Effector memory CD4-positive, alpha-beta T cell (primary cell): ENCODE results near the gene ICAM2.

Experiments
- DNase-seq, 3 donors: peaks; one replicate each; pipeline ENCODE4 v3.0.0-alpha.2; 2020
- H3K27ac ChIP-seq: 2 replicates; pipeline ENCODE4 v1.7.0; 2013; ENCODE audit warnings: mild to moderate bottlenecking, low read length, moderate library complexity; ENCODE audit not compliant: insufficient read depth, poor library complexity, severe bottlenecking
- H3K27me3 ChIP-seq: replicated peaks from 2 replicates; pipeline ENCODE4 v1.7.0; 2013; ENCODE audit warnings: mild to moderate bottlenecking, low read length; ENCODE audit not compliant: insufficient read depth, control insufficient read depth, poor library complexity, severe bottlenecking
- H3K36me3 ChIP-seq: 2 replicates; pipeline ENCODE4 v1.7.0; 2013; ENCODE audit warnings: mild to moderate bottlenecking, low read length, moderate library complexity; ENCODE audit not compliant: control insufficient read depth, insufficient read depth
- H3K4me1 ChIP-seq: 2 replicates; pipeline ENCODE4 v1.7.0; 2013; ENCODE audit warnings: low read length, mild to moderate bottlenecking; ENCODE audit not compliant: control insufficient read depth, insufficient read depth, poor library complexity, severe bottlenecking
- H3K4me3 ChIP-seq: 2 replicates; pipeline ENCODE4 v1.7.0; 2013; ENCODE audit warnings: low read length, low read depth, mild to moderate bottlenecking; ENCODE audit not compliant: insufficient read depth, poor library complexity, severe bottlenecking
- H3K9me3 ChIP-seq: 2 replicates; pipeline ENCODE4 v1.7.0; 2013; ENCODE audit warnings: mild to moderate bottlenecking, low read length, moderate library complexity; ENCODE audit not compliant: control insufficient read depth

The ICAM2 gene

GRCh38 chr17:63961355-63962212 lies 58.8 kb downstream of the ICAM2 start:
- H3K27me3 ChIP-seq = no peaks in the 10 kb centered on the region

GRCh38 chr17:63960430-63960829 lies 60.0 kb downstream of the ICAM2 start:
- no peak overlapping the region for H3K27ac ChIP-seq
- peaks cover 3% of the 10 kb centered on the region for H3K4me1 ChIP-seq
- no peaks in the 10 kb centered on the region for H3K27me3 ChIP-seq
- H3K4me3 ChIP-seq = no peak overlapping the region
- H3K36me3 ChIP-seq = no peaks in the 10 kb centered on the region
- no peak for DNase-seq
- H3K9me3 ChIP-seq = no peaks in the 10 kb centered on the region

More at GRCh38 chr17:63961355-63962212, 58.8 kb downstream of the ICAM2 start:
- Histone ChIP-seq H3K4me3 (no peak overlapping the region), H3K27ac (no peak overlapping the region), H3K4me1 (peaks cover 3% of the 10 kb centered on the region), H3K36me3 (no peaks in the 10 kb centered on the region), H3K9me3 (no peaks in the 10 kb centered on the region)
- peak; percentile 17 to 37 (median 36) for DNase-seq

- H3K27me3 ChIP-seq = no peaks in the 10 kb centered on the region
- H3K36me3 ChIP-seq = no peaks in the 10 kb centered on the region
- H3K4me1 ChIP-seq = peaks cover 3% of the 10 kb centered on the region
- no peaks in the 10 kb centered on the region for H3K9me3 ChIP-seq
- no peak for DNase-seq
- no peak overlapping the region for H3K27ac ChIP-seq
- no peak overlapping the region for H3K4me3 ChIP-seq
Measured at GRCh38 chr17:63960006-63960405, 60.4 kb downstream of the ICAM2 start.

- H3K4me3 ChIP-seq = no peak overlapping the region
- H3K9me3 ChIP-seq = no peaks in the 10 kb centered on the region
- no peaks in the 10 kb centered on the region for H3K36me3 ChIP-seq
- H3K4me1 ChIP-seq = peaks cover 16% of the 10 kb centered on the region
- DNase-seq = no peak
- no peak overlapping the region for H3K27ac ChIP-seq
- no peaks in the 10 kb centered on the region for H3K27me3 ChIP-seq
Measured at GRCh38 chr17:63956296-63956920, 64.0 kb downstream of the ICAM2 start.

- Histone ChIP-seq H3K27me3 (no peaks in the 10 kb centered on the region), H3K4me1 (peaks cover 13% of the 10 kb centered on the region), H3K9me3 (no peaks in the 10 kb centered on the region), H3K36me3 (no peaks in the 10 kb centered on the region), H3K4me3 (no peak overlapping the region), H3K27ac (no peak overlapping the region)
- no peak for DNase-seq
Measured at GRCh38 chr17:63955791-63956190, 64.6 kb downstream of the ICAM2 start.

- Histone ChIP-seq H3K4me1 (peaks cover 13% of the 10 kb centered on the region), H3K4me3 (no peak overlapping the region), H3K27ac (no peak overlapping the region), H3K9me3 (no peaks in the 10 kb centered on the region), H3K27me3 (no peaks in the 10 kb centered on the region), H3K36me3 (no peaks in the 10 kb centered on the region)
- DNase-seq = no peak
Measured at GRCh38 chr17:63955232-63955631, 65.2 kb downstream of the ICAM2 start.

GRCh38 chr17:63954402-63955063 lies 65.9 kb downstream of the ICAM2 start:
- H3K27me3 ChIP-seq = no peaks in the 10 kb centered on the region
- H3K36me3 ChIP-seq = no peaks in the 10 kb centered on the region
- H3K9me3 ChIP-seq = no peaks in the 10 kb centered on the region
- no peak overlapping the region for H3K4me3 ChIP-seq
- H3K27ac ChIP-seq = peak overlapping the region; percentile 26
- peak in 1 of 3 donors; percentile 11 for DNase-seq
- H3K4me1 ChIP-seq = peaks cover 13% of the 10 kb centered on the region
